ENCODE measurements around the gene PPT2. TPM values are rescaled to one million over a fixed set of nuclear protein-coding genes. Genes with fewer than 3 reads are reported as not detected.

PPT2 gene
- total and polyA plus RNA-seq, 8 donors = 8.9 to 32.5 (median 27.6) TPM

DNA sequence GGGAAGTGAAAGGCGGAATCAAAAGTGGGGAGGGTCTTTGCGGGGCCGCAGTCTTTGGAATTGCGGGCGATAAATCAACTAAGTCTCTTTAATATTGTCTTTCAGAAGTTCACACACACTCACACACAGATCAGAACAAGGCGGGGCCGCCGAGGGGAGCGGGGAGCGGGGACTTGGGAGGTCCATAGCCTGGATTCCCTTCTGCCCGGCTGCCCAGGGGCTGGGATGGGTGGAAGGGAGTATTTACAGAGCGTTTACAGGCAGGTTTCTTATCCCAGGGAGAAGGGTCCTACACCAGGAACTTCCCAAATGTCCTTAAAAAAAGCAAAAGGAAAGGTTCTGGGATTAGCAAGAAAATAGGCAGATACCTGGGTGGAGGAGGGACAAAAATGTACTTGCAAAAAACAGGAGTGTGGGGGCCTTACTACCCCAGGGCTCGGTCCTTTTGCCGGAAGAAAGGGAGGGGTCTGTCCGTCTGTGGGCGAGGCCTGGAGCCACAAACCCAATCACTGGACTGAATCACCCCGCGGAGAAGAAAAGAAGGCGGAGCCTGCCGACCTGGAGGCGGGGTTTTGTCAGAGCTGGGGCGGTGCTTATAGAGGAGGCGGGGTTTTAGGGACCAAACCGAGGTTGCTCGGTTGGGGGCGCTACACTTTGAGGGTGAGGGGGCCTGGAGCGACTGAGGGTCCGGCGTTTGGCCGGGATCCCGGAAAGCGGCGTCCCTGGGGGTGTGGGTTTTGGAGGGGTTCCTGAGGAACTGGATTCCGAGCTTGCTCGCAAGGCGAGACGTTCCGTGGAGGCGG lies 5.5 kb upstream of the PPT2 start:
- H3K9me3 ChIP-seq = no peaks in the 10 kb centered on the region
- TF ChIP-seq, protein P1, sequence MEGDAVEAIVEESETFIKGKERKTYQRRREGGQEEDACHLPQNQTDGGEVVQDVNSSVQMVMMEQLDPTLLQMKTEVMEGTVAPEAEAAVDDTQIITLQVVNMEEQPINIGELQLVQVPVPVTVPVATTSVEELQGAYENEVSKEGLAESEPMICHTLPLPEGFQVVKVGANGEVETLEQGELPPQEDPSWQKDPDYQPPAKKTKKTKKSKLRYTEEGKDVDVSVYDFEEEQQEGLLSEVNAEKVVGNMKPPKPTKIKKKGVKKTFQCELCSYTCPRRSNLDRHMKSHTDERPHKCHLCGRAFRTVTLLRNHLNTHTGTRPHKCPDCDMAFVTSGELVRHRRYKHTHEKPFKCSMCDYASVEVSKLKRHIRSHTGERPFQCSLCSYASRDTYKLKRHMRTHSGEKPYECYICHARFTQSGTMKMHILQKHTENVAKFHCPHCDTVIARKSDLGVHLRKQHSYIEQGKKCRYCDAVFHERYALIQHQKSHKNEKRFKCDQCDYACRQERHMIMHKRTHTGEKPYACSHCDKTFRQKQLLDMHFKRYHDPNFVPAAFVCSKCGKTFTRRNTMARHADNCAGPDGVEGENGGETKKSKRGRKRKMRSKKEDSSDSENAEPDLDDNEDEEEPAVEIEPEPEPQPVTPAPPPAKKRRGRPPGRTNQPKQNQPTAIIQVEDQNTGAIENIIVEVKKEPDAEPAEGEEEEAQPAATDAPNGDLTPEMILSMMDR (IDR thresholded peaks at IDR 0.05) = no peak
- intact Hi-C loops (cut with DNase I) = no loop called here
- peak overlapping the region in 1 of 2 donors; percentile 29 for H3K4me3 ChIP-seq
- DNase-seq (peak in 3 of 4 donors; percentile 48 to 87 (median 71)), ATAC-seq (peak; percentile 47)
- H3K27me3 ChIP-seq = peaks cover 32 to 74% of the 10 kb centered on the region in 2 donors
- H3K27ac ChIP-seq = no peak overlapping the region
- H3K4me1 ChIP-seq = peaks cover 5 to 26% of the 10 kb centered on the region in 2 donors
- H3K36me3 ChIP-seq = no peaks in the 10 kb centered on the region

DNA sequence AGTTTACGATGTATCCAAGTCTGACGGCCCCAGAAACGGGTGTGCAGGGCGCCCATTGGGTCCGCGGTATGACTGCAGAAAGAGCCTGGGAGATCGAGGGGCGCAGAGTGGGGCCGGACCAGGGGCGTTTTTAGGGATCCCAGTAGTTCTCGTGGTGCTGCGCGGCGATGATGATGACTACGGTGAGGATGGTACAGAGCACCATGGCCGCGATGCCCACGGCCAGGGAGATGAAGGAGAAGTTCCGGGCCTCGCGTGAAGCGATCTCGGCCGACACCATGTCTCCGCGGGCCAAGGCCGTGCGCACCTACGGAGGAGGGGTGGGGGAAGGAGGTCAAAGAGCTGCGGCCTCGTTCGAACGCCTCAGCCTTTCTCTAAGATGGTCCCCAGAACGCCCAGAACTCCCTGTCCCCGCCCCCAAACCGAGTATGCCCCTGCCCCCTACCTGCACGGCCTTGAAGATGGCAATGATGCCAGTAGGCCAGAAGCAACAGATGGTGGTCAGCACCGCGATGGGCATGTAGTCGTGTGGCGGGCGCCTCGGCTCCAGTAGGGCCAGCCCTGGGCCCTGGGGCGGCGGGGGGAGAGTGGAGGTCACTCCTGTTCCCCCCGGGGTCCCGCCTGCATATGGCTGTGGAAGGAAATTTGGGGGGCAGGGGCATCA lies 4.7 kb upstream of the PPT2 start:
- Histone ChIP-seq H3K9me3 (no peaks in the 10 kb centered on the region), H3K4me1 (peaks cover 9 to 34% of the 10 kb centered on the region in 2 donors), H3K4me3 (peak overlapping the region in 1 of 2 donors; percentile 29), H3K27ac (no peak overlapping the region), H3K27me3 (peaks cover 32 to 79% of the 10 kb centered on the region in 2 donors), H3K36me3 (no peaks in the 10 kb centered on the region)
- DNase-seq (no peak), ATAC-seq (no peak)
- TF ChIP-seq, protein P1 (IDR thresholded peaks at IDR 0.05) = no peak
- intact Hi-C loops (cut with DNase I) = no loop called here

DNA sequence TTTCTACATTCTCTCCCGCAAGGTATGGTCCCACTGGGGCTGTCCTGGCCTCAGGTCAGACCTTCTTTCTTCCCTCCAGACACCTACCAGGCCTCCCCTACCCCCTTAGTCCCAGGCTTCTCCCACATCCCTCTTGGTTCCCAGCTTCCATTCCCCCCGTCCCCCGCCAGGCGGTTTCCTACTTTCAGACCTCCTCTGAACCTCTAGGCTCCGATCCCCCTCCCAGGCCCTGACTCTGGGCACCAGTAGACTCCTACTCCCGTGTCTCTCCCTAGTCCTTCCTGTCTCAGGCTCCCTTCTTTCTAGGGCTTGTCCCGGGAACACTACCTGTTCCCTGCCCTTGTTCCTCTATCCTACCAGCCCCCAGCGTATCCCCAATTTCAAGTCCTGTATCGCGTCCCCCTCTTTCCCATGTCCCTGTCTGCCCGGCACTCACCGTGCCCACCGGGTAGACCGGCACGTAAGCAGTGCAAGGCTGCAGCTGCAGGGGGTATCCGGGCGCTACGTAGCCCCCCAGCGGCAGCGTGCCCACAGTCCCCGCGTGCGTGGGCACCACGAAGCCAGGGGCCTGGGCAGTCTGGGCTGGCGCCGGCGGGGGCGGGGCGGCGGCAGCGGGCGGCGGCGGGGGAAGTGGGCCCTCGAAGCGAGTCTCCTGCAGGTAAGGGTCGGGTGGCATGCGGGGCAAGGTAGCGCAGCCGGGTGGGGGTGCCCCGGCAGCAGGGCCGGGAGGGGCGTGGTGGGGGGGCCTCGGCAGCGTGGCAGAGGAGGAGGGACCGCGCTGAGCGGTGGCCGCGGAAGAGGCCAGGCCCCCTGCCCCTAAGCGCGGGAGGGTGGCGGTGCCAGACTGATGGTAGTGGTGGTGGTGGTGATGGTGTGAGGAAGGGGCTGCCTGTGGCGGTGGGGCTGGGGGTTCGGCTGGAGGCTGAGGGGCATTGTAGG lies 3.7 kb upstream of the PPT2 start:
- no peak for DNase-seq
- TF ChIP-seq, protein P1 (IDR thresholded peaks at IDR 0.05) = no peak
- H3K4me1 ChIP-seq = peaks cover 15 to 44% of the 10 kb centered on the region in 2 donors
- H3K4me3 ChIP-seq = no peak overlapping the region
- ATAC-seq = no peak
- intact Hi-C loops (cut with DNase I) = loop anchor here in 1 of 2 donors (5.0 kb wide), 1 partner anchor 33 kb away; no protein-coding TSS in a partner anchor
- no peaks in the 10 kb centered on the region for H3K9me3 ChIP-seq
- H3K27me3 ChIP-seq = peaks cover 32 to 89% of the 10 kb centered on the region in 2 donors
- no peak overlapping the region for H3K27ac ChIP-seq
- no peaks in the 10 kb centered on the region for H3K36me3 ChIP-seq

DNA sequence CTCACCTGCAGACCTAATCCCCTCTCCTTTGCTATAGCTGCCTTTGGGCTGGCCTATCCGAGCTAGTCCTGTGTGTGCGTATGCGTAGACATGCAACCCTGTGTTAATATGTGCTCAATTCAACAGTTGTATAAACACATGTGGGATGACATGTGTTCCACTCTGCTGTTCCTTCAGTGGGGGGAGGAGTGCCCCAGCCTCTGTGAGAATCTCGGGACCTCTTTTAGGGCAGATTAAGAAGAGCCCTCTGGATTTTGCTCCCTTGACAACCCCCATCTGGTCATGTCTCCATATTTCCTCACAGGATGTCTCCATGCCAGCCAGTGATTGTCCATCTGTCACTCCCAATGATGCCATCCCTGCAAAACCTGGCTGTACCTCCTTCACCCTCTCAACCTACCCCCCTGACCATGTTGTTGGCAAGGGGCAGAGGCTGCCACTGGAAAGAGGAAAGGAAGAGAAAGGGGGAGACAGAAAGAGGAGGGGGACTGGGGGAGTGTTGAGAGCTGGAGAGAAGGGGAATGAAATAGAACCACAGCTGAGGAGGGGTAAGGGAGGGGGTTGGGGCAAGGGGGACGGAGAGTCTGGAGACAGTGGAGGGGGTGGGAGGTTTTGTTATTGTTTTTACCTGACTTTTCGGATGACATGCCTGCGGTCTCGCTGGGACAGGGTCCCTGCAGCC lies 2.6 kb upstream of the PPT2 start:
- DNase-seq (no peak), ATAC-seq (no peak)
- no peaks in the 10 kb centered on the region for H3K9me3 ChIP-seq
- H3K27me3 ChIP-seq = peaks cover 35 to 95% of the 10 kb centered on the region in 2 donors
- intact Hi-C loops (cut with DNase I) = loop anchor here in 1 of 2 donors (5.0 kb wide), 1 partner anchor 34 kb away; no protein-coding TSS in a partner anchor
- no peak overlapping the region for H3K27ac ChIP-seq
- peak overlapping the region; percentile 5 to 13 for H3K4me3 ChIP-seq
- H3K36me3 ChIP-seq = no peaks in the 10 kb centered on the region
- peaks cover 15 to 45% of the 10 kb centered on the region in 2 donors for H3K4me1 ChIP-seq
- TF ChIP-seq, protein P1 (IDR thresholded peaks at IDR 0.05) = no peak

Data from left lung (tissue), 10 donors.